Fibroblast of lung (primary cell): ENCODE results near the gene C1QC.

ENCODE experiments used
- EZH2 ChIP-seq: IDR thresholded peaks from 2 replicates; pipeline ENCODE4 v1.5.1; 2012; ENCODE audit warnings: low read length, control low read depth, mild to moderate bottlenecking; ENCODE audit errors: missing control alignments
- TF ChIP-seq, protein P1 (sequence below), 2 donors: IDR thresholded peaks in 1 of 2; conservative IDR thresholded peaks in 1 of 2; 1 replicate in 1 of 2; 2 replicates in 1 of 2; pipeline ENCODE4 v1.5.1; 2011 to 2012; ENCODE audit warnings: low read length in 2 of 2, control low read depth in 1 of 2, inconsistent platforms in 1 of 2, low read depth in 1 of 2, mild to moderate bottlenecking in 1 of 2

- TF ChIP-seq, protein P1, sequence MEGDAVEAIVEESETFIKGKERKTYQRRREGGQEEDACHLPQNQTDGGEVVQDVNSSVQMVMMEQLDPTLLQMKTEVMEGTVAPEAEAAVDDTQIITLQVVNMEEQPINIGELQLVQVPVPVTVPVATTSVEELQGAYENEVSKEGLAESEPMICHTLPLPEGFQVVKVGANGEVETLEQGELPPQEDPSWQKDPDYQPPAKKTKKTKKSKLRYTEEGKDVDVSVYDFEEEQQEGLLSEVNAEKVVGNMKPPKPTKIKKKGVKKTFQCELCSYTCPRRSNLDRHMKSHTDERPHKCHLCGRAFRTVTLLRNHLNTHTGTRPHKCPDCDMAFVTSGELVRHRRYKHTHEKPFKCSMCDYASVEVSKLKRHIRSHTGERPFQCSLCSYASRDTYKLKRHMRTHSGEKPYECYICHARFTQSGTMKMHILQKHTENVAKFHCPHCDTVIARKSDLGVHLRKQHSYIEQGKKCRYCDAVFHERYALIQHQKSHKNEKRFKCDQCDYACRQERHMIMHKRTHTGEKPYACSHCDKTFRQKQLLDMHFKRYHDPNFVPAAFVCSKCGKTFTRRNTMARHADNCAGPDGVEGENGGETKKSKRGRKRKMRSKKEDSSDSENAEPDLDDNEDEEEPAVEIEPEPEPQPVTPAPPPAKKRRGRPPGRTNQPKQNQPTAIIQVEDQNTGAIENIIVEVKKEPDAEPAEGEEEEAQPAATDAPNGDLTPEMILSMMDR (conservative IDR thresholded peaks at IDR 0.05 in 1 of 2, IDR thresholded peaks at IDR 0.05 in 1 of 2; ENCODE audit: low read depth in 1 of 2, low read length in 2 of 2) = no peak
- TF ChIP-seq EZH2 = no peak
Measured at GRCh38 chr1:22645931-22646330, 2.5 kb downstream of the C1QC start.
